HUDEP-2 (cell line): ENCODE results near the gene BCL6.

Experiments
- DNase-seq, 76 experiments: peaks; one replicate each; lab custom pipeline; 2025; ENCODE audit not compliant: unreplicated experiment in 76 of 76; lab: John Stamatoyannopoulos, UW

Gene BCL6

GRCh38 chr3:187740421-187741399, 4.6 kb downstream of the BCL6 start:
- peak in 39 of 76 experiments; percentile 3 to 57 (median 19) for DNase-seq

- peak in 61 of 76 experiments; percentile 0 to 68 (median 35) for DNase-seq
Observed at GRCh38 chr3:187739561-187740332, 5.5 kb downstream of the BCL6 start.

GRCh38 chr3:187739094-187739560, 6.1 kb downstream of the BCL6 start:
- peak in 4 of 76 experiments; percentile 13 to 36 (median 22) for DNase-seq

- peak in 70 of 76 experiments; percentile 7 to 78 (median 48) for DNase-seq
Observed at GRCh38 chr3:187738331-187739093, 6.8 kb downstream of the BCL6 start.

- DNase-seq, result peak in 1 of 76 experiments; percentile 10
Observed at GRCh38 chr3:187738071-187738330, 7.3 kb downstream of the BCL6 start.

GRCh38 chr3:187737368-187738070, 7.7 kb downstream of the BCL6 start:
- DNase-seq, result peak in 7 of 76 experiments; percentile 1 to 19 (median 4)

GRCh38 chr3:187737006-187737367, 8.3 kb downstream of the BCL6 start:
- DNase-seq, result no peak

GRCh38 chr3:187736418-187736871, 8.8 kb downstream of the BCL6 start:
- DNase-seq, result no peak

GRCh38 chr3:187735837-187736236, 9.4 kb downstream of the BCL6 start:
- DNase-seq, result no peak

GRCh38 chr3:187735383-187735782, 9.9 kb downstream of the BCL6 start:
- no peak for DNase-seq

- no peak for DNase-seq
Observed at GRCh38 chr3:187734841-187735240, 10.4 kb downstream of the BCL6 start.

- no peak for DNase-seq
Observed at GRCh38 chr3:187733371-187733770, 11.9 kb downstream of the BCL6 start.

GRCh38 chr3:187729598-187729997, 15.7 kb downstream of the BCL6 start:
- no peak for DNase-seq

- DNase-seq, result no peak
Observed at GRCh38 chr3:187728940-187729583, 16.2 kb downstream of the BCL6 start.

- no peak for DNase-seq
Observed at GRCh38 chr3:187728248-187728647, 17.0 kb downstream of the BCL6 start.

GRCh38 chr3:187726564-187726963, 18.7 kb downstream of the BCL6 start:
- no peak for DNase-seq

GRCh38 chr3:187725653-187726370, 19.5 kb downstream of the BCL6 start:
- DNase-seq, result no peak

- DNase-seq, result no peak
Observed at GRCh38 chr3:187725224-187725623, 20.0 kb downstream of the BCL6 start.

GRCh38 chr3:187722206-187722612, 23.1 kb downstream of the BCL6 start:
- DNase-seq, result no peak
